NCI-H187 treated with DMSO at 0.1 percent for 48 hours (cell line): ENCODE measurements around the gene MPP4.

Experiments used
- DNase-seq: peaks from one replicate; lab custom pipeline; 2025; lab: John Stamatoyannopoulos, UW

MPP4 gene

GRCh38 chr2:201628545-201628944, 69.9 kb downstream of the MPP4 start:
- no peak for DNase-seq

- no peak for DNase-seq
These were observed 76.0 kb downstream of the MPP4 start for GRCh38 chr2:201622306-201622970.

DNA sequence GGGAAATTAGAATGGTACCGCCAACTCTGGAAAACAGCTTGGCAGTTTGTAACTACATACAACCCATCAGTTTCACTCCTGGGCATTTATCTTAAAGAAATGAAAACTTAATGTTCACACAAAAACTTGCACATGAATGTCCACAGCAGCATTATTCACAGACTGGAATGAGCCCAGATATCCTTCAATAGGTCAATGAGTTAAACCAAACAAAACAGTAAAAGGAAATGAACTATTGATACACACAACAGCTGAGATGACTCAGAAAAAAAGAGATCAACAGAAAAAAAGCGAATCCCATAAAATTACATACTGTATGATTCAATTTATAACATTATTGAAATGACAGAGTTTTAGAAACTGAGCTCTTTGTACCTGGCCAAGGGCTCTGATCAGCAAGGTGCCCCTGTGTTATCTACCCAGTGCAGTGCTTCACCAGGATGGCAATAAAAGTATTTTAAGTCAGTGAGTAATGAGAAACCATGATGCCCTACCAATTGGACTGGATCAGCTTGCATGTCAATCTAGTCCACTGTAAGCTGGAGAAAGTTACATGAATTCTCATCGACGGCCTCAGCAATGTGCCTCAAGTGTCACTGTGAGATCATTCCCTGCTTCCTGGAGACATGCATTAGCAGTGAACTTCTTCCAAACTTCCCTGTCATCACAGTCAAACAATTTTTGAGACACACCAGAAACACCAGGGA, 77.0 kb downstream of the MPP4 start:
- DNase-seq: no peak

DNA sequence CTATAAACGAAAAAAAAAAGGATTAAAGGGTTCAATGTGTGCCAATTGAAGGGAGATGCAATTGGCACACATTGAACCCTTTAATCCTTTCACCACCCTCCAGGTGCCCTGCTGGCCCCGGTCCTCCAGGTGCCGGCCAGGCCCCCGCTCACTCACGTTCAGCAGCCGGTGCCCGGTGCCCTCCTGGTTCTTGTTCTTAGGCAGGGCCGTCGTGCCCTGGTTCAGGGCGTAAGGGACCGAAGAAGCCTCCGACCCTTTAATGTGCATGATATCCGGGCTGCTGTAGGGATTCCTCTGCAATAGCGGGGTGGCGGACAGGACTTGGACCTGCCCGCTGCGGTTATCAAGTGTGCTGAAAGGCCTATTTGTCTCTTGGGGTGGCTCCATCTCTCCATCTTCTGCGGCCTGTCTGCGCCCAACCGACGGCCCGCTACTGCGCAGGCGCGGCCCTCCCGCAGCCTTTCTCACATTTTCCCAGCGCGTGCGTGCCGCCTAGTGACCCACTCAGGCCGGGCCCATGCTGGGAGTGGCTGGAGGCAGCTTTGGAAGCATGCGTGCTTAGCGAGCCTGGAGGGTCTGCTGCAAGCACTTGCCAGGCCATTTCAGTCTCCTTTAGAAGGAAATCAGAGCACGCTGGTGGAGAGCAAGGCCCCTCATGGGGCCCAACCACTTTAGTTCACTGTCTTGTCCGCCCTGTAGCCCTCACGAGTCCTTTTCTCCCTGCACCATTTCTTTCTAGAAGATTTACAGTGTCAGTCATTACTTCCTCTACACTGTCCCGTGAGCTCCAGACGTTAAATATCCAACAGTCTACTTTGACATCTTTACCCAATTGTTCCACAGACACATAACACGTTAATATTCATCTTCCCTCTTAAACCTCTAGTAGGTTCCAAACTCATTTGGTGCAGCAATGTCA, 79.4 kb downstream of the MPP4 start:
- DNase-seq: no peak

GRCh38 chr2:201608021-201608420, 90.4 kb downstream of the MPP4 start:
- DNase-seq: no peak

GRCh38 chr2:201607568-201607967, 90.9 kb downstream of the MPP4 start:
- no peak for DNase-seq

DNA sequence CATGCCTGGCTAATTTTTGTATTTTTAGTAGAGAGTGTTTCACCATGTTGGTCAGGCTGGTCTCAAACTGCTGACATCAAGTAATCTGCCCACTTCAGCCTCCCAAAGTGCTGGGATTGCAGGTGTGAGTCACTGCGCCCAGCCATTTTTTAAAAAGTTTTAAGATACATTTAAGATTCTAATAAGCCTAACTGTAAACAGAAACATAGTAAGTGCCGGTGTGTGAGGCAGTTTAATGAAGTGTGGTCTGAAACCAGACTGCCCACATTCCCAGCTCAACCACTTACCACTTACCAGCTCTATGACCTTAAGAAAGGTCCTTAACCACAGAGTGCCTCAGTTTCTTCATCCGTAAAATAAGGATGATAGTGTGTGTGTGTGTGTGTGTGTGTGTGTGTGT, 97.5 kb downstream of the MPP4 start:
- DNase-seq: no peak

DNA sequence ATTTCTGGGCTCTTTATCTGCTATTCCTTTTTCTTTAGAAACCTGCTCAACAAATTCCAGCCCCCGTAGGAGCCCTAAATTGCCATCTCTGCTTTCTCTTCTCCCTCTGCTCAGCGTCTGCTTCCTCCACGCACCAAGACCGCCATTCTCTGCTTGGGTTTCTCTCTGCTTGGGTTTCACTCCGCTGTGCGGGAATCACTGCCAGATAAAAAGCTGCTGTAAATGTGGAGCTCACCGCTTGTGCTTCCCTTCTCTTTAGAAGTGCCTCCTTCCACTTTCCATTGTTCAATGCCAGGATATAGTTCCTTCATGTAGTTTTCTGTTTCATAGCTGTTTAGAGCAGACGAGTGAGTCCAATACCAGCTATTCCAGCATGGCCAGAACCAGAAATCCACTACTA, 101.0 kb downstream of the MPP4 start:
- DNase-seq: no peak
